HEK293T (cell line): Measurements from ENCODE around the gene CHRNB1.

Source experiments
- ELF4 ChIP-seq: fragments of 450-650 bp; IDR thresholded peaks from 2 replicates; pipeline ENCODE4 v1.6.1; 2017; ENCODE audit warnings: antibody characterized with exemption
- SP1 ChIP-seq: fragments of 450-650 bp; IDR thresholded peaks from 2 replicates; pipeline ENCODE4 v1.6.1; 2017

GRCh38 chr17:7486181-7486580 is 41.3 kb downstream of the CHRNB1 start:
- no peak for TF ChIP-seq ELF4
- TF ChIP-seq SP1: no peak
